SJCRH30 (cell line): ENCODE data around the gene TM9SF4. TPM values are rescaled to one million over a fixed set of nuclear protein-coding genes. Genes with fewer than 3 reads are reported as not detected.
"Not testable (repeated sequence)": the region's sequence is repeated elsewhere in the genome, so short reads cannot be mapped to it uniquely, and the experiment has no call there.

Experiments used
- DNase-seq, 2 experiments: peaks; one replicate each; pipeline ENCODE4 v3.0.0-alpha.2; 2015 to 2020
- H3K27ac ChIP-seq: fragments of 250-450 bp; sonication (Bioruptor Pico); 2 replicates; pipeline ENCODE4 v1.5.1; 2020; ENCODE audit warnings: mild to moderate bottlenecking, moderate library complexity
- H3K27me3 ChIP-seq: fragments of 250-450 bp; sonication (Bioruptor Pico); 2 replicates; pipeline ENCODE4 v1.5.1; 2020; ENCODE audit warnings: mild to moderate bottlenecking, moderate library complexity
- H3K36me3 ChIP-seq: fragments of 250-450 bp; sonication (Bioruptor Pico); 2 replicates; pipeline ENCODE4 v1.5.1; 2020; ENCODE audit warnings: mild to moderate bottlenecking, moderate library complexity
- H3K4me1 ChIP-seq: fragments of 250-450 bp; sonication (Bioruptor Pico); 2 replicates; pipeline ENCODE4 v1.5.1; 2020; ENCODE audit warnings: mild to moderate bottlenecking, moderate library complexity
- H3K4me3 ChIP-seq: fragments of 250-450 bp; sonication (Bioruptor Pico); 2 replicates; pipeline ENCODE4 v1.5.1; 2020; ENCODE audit warnings: mild to moderate bottlenecking, moderate library complexity
- H3K9me3 ChIP-seq: fragments of 250-450 bp; sonication (Bioruptor Pico); replicated peaks from 2 replicates; pipeline ENCODE4 v1.5.1; 2020; ENCODE audit warnings: mild to moderate bottlenecking, moderate library complexity
- total RNA-seq: library from RNA; depleted of rRNA; stranded (reverse); fragments of >200 nt; shearing (Covaris generic); gene quantifications from 2 replicates; pipeline ENCODE4 v1.2.3, GENCODE V29; 2014

The TM9SF4 gene
- total RNA-seq, 1 experiment from 2014 or later = 40.0 TPM

DNA sequence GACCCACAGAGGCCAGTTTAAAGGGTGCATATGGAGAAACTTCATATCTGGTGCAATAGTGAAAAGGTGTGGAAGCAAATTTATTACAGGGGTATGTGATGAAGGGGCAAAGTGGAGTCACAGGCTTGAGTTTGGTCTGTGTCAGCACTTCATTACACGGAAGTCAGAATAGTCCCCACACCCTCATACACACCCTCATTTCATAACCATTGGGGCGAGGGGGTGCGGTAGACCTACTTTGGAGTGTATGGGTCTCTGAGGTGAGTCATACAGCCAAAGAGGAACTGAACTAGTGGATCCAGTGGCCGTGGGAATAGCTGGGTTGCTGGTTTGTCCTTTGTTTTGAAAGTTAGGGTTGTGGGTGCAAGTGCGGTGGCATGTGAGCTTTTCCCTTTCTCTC is 3.3 kb downstream of the TM9SF4 start:
- DNase-seq = no peak
- H3K36me3 ChIP-seq = 0 out of 2 replicates have a peak, but pooled peaks cover 4% of the 10 kb centered on the region
- H3K4me3 ChIP-seq = no peak overlapping the region
- H3K4me1 ChIP-seq = peaks cover 9% of the 10 kb centered on the region; the same call in 1 of the 2 replicates
- H3K9me3 ChIP-seq = no peaks in the 10 kb centered on the region
- no peaks in the 10 kb centered on the region for H3K27me3 ChIP-seq
- H3K27ac ChIP-seq = no peak overlapping the region

DNA sequence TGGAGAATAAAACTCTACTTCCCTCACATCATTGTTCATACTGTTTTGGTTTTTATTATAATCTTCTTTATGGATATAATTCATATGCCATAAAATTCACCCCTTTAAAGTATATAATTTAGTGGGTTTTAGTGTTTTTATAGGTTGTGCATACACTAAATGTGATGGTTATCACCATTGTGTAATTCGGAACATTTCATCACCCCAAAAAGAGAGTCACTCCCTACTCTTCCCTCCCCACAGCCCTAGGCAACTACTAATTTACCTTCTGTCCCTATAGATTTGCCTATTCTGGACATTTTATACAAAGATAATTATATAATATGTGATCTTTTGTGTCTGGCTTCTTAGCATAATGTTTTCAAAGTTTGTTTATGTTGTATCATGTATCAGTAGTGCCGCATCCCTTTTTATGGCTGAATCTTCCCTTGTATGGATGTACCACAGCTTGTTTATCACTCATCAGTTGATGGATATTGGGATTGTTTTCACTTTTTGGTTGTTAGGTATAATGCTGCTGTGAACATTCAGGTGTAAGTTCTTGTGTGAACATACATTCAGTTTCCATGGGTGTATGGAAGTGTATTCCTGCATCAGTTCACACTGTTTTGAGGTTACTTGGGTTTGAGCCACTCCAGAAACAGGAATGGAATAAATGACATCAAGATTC is 4.2 kb downstream of the TM9SF4 start:
- no peaks in the 10 kb centered on the region for H3K9me3 ChIP-seq
- no peaks in the 10 kb centered on the region for H3K27me3 ChIP-seq
- peaks cover 9% of the 10 kb centered on the region; the same call in 1 of the 2 replicates for H3K4me1 ChIP-seq
- DNase-seq = no peak
- no peak overlapping the region for H3K4me3 ChIP-seq
- H3K36me3 ChIP-seq = peaks cover 9% of the 10 kb centered on the region; the same call in 1 of the 2 replicates
- H3K27ac ChIP-seq = no peak overlapping the region

DNA sequence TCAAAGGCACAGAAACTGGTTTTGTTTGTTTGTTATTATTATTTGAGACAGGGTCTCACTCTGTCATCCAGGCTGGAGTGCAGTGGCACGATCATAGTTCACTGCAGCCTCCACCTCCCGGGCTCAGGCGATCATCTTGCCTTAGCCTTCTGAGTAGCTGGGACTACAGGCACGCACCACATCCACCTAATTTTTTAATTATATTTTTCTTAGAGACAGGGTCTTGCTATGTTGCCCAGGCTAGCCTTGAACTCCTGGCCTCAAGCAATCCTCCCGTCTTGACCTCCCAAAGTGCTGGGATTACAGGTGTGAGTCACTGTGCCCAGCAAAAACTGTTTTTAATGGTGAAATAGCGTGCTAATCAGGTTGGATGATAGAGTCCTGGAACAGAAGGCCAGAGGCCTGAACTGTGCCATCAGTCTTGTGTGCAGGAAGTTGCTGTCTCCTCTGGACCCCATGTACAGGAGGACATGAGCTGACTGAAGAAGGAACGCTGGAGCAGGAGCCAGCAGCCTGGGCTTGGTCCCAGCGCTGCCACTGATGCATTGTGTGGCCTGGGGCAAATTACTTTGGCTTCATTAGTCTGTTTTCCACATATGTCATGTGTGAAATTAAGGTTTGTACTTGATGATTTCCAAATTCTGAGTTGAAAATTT is 4.9 kb downstream of the TM9SF4 start:
- no peak overlapping the region for H3K4me3 ChIP-seq
- H3K9me3 ChIP-seq = no peaks in the 10 kb centered on the region
- no peak for DNase-seq
- H3K27ac ChIP-seq = no peak overlapping the region
- no peaks in the 10 kb centered on the region for H3K27me3 ChIP-seq
- H3K36me3 ChIP-seq = peaks cover 9% of the 10 kb centered on the region; the same call in 1 of the 2 replicates
- H3K4me1 ChIP-seq = peaks cover 9% of the 10 kb centered on the region; the same call in 1 of the 2 replicates

DNA sequence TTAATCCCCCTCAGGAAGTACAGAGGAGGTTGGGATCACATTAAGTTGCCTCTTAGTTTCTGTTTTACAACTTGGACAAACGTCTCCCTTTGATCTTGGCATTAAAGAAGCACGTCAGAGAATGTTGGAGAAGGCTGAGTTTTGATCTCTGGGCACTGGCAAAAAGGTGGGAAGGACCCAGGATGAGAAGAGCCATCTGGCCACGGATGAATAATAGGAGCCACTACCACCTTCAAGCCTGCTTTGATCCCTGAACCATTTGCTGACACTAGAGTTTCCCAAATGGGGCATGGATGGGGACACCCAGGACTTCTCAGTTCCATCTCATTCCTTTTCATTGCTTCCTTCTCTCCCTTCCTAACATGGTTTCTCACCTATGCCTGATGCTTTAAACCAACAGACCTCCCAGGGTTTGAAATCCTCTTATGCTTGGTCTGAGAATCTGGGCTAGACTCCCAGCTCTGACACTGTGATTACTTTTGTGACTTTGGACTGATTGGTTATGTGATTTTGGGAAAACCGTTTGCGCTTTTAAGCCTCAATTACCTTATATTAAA is 5.8 kb downstream of the TM9SF4 start:
- H3K27me3 ChIP-seq = no peaks in the 10 kb centered on the region
- no peak overlapping the region for H3K27ac ChIP-seq
- H3K4me1 ChIP-seq = peaks cover 9% of the 10 kb centered on the region; the same call in 1 of the 2 replicates
- DNase-seq = no peak
- peaks cover 9% of the 10 kb centered on the region; the same call in 1 of the 2 replicates for H3K36me3 ChIP-seq
- H3K4me3 ChIP-seq = no peak overlapping the region
- no peaks in the 10 kb centered on the region for H3K9me3 ChIP-seq

DNA sequence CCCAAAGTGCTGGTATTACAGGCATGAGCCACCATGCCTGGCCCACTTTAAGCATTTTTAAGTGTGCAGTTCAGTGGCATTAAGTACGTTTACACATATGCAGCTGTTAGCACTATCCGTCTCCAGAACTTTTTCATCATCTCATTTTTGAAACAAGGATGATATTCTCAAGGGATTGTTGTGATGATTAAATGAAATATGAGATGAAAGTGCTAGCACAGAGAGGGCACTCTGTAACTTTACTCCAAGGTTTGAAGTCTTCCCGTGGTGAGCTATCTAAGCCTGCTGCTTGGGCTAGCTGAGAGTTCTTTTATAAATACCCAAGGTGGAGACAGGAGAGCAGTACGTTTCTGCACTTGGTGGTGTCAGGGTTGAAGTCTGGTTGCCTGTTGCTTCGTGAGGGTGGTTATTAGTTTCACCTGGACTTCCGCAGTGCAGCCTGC is 6.6 kb downstream of the TM9SF4 start:
- Histone ChIP-seq H3K4me3 (no peak overlapping the region), H3K4me1 (peaks cover 6% of the 10 kb centered on the region; the same call in 1 of the 2 replicates), H3K9me3 (no peaks in the 10 kb centered on the region; the same call in 1 of the 2 replicates), H3K27me3 (no peaks in the 10 kb centered on the region), H3K27ac (no peak overlapping the region), H3K36me3 (peaks cover 9% of the 10 kb centered on the region; the same call in 1 of the 2 replicates)
- DNase-seq = peak; percentile 25 to 70

DNA sequence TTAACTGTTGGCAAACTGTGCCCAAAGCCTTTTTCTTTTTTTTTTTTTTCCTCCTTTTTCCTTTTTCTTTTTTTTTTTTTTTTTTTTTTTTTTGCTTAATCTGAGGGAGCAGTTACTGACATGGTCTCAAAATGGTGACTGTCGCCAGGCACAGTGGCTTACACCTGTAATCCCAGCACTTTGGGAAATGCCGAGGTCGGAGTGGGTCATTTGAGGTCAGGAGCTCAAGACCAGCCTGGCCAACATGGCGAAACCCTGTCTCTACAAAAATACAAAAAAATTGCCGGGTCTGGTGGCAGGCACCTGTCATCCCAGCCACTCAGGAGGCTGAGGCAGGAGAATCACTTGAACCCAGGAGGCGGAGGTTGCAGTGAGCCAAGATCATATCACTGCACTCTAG is 7.3 kb downstream of the TM9SF4 start:
- H3K27me3 ChIP-seq, DNase-seq, H3K4me3 ChIP-seq, H3K9me3 ChIP-seq, H3K36me3 ChIP-seq, H3K27ac ChIP-seq, H3K4me1 ChIP-seq: not testable (repeated sequence)

DNA sequence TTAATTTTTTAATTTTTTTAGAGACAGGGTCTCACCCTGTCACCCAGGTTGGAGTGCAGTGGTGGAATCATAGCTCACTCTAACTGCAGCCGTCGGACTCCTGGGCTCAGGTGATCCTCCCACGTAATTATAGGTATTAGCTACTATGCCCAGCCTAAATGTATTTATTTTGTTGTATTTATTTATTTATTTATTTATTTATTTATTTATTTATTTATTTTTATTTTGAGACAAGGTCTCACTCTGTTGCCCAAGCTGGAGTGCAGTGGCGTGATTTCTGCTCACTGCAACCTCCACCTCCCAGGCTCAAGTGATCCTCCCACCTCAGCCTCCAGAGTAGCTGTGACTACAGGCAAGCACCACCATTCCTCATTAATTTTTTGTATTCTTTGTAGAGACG is 8.9 kb downstream of the TM9SF4 start:
- H3K27ac ChIP-seq, H3K4me1 ChIP-seq, H3K4me3 ChIP-seq, DNase-seq, H3K9me3 ChIP-seq, H3K27me3 ChIP-seq: not testable (repeated sequence)
- H3K36me3 ChIP-seq = peaks cover 12% of the 10 kb centered on the region; the same call in 1 of the 2 replicates

DNA sequence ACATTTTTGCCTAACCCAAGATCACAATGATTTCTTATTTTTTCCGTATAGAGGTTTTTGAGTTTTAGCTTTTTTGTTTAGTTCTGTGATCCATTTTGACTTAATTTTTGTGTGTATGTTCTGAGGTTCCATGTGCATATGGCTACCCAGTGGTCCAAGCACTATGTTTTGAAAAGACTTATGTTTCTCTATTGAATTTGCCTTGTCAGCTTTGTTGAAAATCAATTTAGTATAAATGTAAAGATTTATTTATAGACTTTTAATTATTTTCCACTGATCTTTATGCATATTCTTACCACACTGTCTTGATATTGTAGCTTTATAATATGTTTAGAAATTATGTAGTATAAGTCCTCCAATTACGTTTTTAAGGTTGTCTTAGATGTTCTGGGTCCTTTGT is 10.2 kb downstream of the TM9SF4 start:
- no peak overlapping the region for H3K27ac ChIP-seq
- H3K27me3 ChIP-seq = no peaks in the 10 kb centered on the region
- H3K36me3 ChIP-seq = peaks cover 18% of the 10 kb centered on the region
- H3K9me3 ChIP-seq = peaks cover 3% of the 10 kb centered on the region; the same call in 1 of the 2 replicates
- peaks cover 6% of the 10 kb centered on the region; the same call in 1 of the 2 replicates for H3K4me1 ChIP-seq
- no peak for DNase-seq
- H3K4me3 ChIP-seq = no peak overlapping the region

DNA sequence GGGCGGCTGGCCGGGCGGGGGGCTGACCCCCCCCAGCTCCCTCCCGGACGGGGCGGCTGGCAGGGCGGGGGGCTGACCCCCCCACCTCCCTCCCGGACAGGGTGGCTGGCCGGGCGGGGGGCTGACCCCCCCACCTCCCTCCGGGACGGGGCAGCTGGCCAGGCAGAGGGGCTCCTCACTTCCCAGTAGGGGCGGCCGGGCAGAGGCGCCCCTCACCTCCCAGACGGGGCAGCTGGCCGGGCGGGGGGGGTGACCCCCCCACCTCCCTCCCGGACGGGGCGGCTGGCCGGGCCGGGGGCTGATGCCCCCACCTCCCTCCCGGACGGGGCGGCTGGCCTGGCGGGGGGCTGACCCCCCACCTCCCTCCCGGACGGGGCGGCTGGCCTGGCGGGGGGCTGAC is 12.4 kb downstream of the TM9SF4 start:
- H3K27me3 ChIP-seq, H3K9me3 ChIP-seq, H3K4me3 ChIP-seq, H3K4me1 ChIP-seq, H3K27ac ChIP-seq, DNase-seq: not testable (repeated sequence)
- peaks cover 20% of the 10 kb centered on the region for H3K36me3 ChIP-seq

DNA sequence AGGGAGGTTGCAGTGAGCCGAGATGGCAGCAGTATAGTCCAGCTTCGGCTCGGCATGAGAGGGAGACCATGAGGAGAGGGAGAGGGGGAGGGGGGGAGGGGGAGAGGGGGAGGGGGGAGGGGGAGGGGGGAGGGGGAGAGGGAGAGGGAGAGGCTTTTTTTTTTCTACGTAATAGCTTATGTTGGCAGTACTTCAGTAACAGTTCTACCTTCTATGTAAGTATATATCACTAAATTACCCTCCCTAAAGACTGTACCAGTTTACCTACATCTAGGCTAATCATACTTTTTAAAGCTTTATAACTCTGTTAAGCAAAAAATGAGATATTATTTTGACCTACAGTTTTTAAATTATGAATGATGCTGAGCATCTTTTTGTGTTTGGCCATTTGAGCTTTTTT is 13.6 kb downstream of the TM9SF4 start:
- Histone ChIP-seq H3K27ac (no peak overlapping the region), H3K9me3 (peaks cover 3% of the 10 kb centered on the region; the same call in 1 of the 2 replicates)
- DNase-seq = no peak

DNA sequence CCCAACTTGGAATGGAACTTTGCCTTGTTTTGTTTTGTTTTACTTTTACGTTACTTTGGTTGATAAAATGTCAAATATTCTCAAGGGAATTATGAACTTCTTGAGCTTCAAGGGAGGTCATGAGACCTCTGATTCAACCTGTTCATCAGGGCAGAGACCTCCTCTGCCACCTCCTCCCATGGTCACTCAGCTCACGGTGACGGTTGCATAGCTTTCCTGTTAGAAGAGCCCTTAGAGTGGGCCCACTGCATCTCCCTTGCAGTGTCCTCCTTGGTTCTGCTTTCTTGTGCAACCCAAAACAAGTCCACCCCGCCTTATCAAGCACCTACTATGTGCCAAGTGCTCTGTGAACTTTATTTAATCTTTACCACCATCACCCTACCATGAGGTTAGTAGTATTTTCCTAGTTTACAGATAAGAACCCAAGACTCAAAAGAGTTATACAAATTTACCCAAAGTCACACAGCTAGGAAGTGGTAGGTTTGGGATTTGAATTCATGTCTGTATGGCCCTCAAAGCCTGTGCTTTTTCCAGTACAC is 15.5 kb downstream of the TM9SF4 start:
- Histone ChIP-seq H3K4me1 (no peaks in the 10 kb centered on the region), H3K4me3 (no peak overlapping the region), H3K27ac (no peak overlapping the region), H3K27me3 (no peaks in the 10 kb centered on the region), H3K9me3 (peaks cover 3% of the 10 kb centered on the region; the same call in 1 of the 2 replicates), H3K36me3 (peaks cover 14% of the 10 kb centered on the region)
- DNase-seq = no peak

More for the DNA sequence above, 13.6 kb downstream of the TM9SF4 start:
- H3K27me3 ChIP-seq = no peaks in the 10 kb centered on the region
- no peaks in the 10 kb centered on the region for H3K4me1 ChIP-seq
- H3K4me3 ChIP-seq = no peak overlapping the region
- H3K36me3 ChIP-seq = peaks cover 20% of the 10 kb centered on the region

DNA sequence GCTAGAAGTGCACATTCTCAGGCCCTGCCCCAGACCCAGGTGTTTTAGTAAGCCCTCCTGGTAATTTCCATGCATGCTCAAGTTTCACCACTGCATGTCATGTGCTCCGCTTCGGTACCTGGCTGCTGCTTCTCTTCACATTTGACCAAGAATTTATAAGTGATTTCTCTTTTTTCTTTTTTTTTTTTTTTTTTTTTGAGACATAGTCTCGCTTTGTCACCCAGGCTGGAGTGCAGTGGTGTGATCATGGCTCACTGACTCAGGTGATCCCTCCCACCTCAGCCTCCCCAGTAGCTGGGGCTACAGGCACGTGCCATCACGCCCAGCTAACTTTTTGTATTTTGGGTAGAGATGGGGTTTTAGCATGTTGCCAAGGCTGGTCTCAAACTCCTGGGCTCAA is 16.0 kb downstream of the TM9SF4 start:
- peaks cover 14% of the 10 kb centered on the region for H3K36me3 ChIP-seq
- H3K4me1 ChIP-seq = no peaks in the 10 kb centered on the region
- DNase-seq = no peak
- no peaks in the 10 kb centered on the region for H3K27me3 ChIP-seq
- H3K4me3 ChIP-seq = no peak overlapping the region
- peaks cover 3% of the 10 kb centered on the region; the same call in 1 of the 2 replicates for H3K9me3 ChIP-seq
- H3K27ac ChIP-seq = no peak overlapping the region

DNA sequence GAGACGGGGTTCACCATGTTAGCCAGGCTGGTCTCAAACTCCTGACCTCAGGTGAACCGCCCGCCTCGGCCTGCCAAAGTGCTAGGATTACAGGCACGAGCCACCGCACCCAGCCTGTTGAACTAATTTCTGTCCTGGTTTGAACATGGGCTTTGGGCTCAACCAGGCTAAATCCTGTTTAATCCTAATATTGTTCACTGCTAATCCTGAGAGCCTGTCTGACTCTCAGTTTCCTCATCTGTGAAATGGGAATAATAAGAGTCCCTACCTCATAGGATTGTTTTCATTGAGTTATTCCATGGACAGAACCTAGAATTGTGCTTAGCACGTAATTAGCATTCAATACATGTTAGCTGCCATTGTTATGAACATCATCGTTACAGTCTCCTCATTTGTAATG is 17.4 kb downstream of the TM9SF4 start:
- 0 out of 2 replicates have a peak, but pooled peaks cover 3% of the 10 kb centered on the region for H3K9me3 ChIP-seq
- H3K27ac ChIP-seq = no peak overlapping the region
- H3K4me3 ChIP-seq = no peak overlapping the region
- H3K27me3 ChIP-seq = no peaks in the 10 kb centered on the region
- DNase-seq = no peak
- H3K4me1 ChIP-seq = no peaks in the 10 kb centered on the region
- peaks cover 14% of the 10 kb centered on the region for H3K36me3 ChIP-seq

DNA sequence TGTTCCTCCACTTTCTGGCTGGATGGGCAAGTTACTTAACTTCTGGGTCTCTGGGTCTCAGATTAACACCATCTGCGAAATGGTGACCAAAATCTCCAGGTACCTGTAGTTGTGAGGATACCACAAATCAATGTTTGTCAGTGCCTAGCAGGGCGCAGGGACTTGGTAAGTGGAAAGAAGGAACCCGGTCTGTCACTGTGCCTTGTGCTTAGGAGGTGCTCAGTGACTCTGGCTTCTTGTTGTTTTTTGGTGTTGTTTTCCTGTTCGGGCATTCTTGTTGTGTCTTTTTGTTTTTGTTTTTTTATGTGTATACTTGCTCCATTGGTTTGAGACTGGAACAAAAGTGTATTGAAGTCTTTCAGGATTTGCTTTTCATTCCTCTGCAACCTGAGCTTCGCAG is 17.8 kb downstream of the TM9SF4 start:
- Histone ChIP-seq H3K4me3 (no peak overlapping the region), H3K36me3 (peaks cover 14% of the 10 kb centered on the region), H3K27me3 (no peaks in the 10 kb centered on the region), H3K4me1 (no peaks in the 10 kb centered on the region), H3K27ac (no peak overlapping the region), H3K9me3 (0 out of 2 replicates have a peak, but pooled peaks cover 3% of the 10 kb centered on the region)
- DNase-seq = no peak

DNA sequence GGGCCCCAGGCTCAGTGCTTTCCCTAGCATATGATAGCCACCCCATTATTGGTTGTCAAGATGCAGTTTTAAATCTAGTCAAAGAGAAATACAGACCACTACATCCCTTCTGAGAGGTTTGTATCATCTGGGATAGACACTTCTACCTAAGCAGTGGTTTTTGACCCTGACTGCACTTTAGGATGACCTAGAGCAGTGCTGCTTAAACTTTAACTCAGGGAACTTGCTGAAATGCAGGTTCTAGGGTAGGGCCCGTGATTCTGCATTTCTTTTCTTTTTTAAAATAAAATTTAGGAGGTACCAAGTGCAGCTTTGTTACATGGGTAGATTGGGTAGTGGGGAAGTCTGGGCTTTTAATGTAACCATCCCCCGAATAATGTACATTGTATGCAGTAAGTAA is 18.7 kb downstream of the TM9SF4 start:
- no peaks in the 10 kb centered on the region for H3K27me3 ChIP-seq
- H3K9me3 ChIP-seq = 0 out of 2 replicates have a peak, but pooled peaks cover 3% of the 10 kb centered on the region
- H3K4me1 ChIP-seq = no peaks in the 10 kb centered on the region
- peaks cover 15% of the 10 kb centered on the region for H3K36me3 ChIP-seq
- no peak for DNase-seq
- H3K4me3 ChIP-seq = no peak overlapping the region
- H3K27ac ChIP-seq = no peak overlapping the region
